Activated naive CD4-positive, alpha-beta T cell treated with anti-CD3 and anti-CD28 coated beads, Interleukin-2, amount 50 U/mL, for 72 hours (primary cell): ENCODE measurements around the gene CD109. TPM values are rescaled to one million over a fixed set of nuclear protein-coding genes. Genes with fewer than 3 reads are reported as not detected.

Source experiments
- ATAC-seq, 2 donors: fragments of 150-1000 bp; cut with Tn5 transposase; 2 replicates each; pipeline ENCODE4 v1.10.0; 2021; ENCODE audit warnings: mild to moderate bottlenecking in 2 of 2, moderate library complexity in 2 of 2
- DNase-seq, 2 donors: peaks; one replicate each; pipeline ENCODE4 v3.0.0; 2021 to 2022; ENCODE audit warnings: low spot score in 2 of 2
- H3K27ac Mint-ChIP-seq, 2 donors: one replicate each; pipeline ENCODE4 v1.8.0; 2022; ENCODE audit warnings: mild to moderate bottlenecking in 2 of 2, mixed read lengths in 2 of 2
- H3K36me3 Mint-ChIP-seq, 2 donors: one replicate each; pipeline ENCODE4 v1.8.0; 2022; ENCODE audit warnings: mixed read lengths in 2 of 2
- H3K9me3 Mint-ChIP-seq, 2 donors: one replicate each; pipeline ENCODE4 v1.8.0; 2022; ENCODE audit warnings: mixed read lengths in 2 of 2
- total RNA-seq, 2 donors: library from RNA; stranded (reverse); gene quantifications; one replicate each; pipeline ENCODE4 v1.2.3, GENCODE V29; 2022

CD109 gene
- total RNA-seq, 2 donors from 2014 or later, result 15.4 to 30.3 TPM

DNA sequence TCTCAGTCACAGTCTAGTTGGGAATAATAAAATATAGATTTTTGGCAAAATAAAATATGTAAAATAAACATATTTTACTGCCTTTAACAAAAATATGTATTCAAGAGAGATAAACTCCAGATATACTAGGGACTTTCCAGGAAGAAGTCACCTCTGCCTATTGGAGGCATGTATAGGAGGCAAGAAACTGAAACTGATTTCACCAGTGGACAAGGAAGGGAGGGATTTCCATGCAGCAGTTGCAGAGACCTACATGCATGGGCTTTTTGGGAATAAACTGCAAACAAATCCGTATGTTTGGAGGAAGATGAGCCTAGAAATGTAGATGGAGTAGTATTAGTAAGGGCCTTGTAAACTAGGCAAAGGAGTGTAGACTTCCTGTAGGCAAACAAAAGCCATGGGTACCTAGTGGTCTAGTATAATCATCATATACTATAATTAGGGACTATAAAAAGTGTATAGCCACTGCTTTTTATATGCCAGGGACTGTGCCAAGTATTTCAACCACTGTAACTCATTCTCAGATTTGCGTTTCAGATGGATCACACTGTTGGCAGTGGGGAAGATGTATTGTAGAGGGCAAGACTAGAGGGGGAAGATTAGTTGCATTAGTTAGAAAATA is 38.9 kb downstream of the CD109 start:
- Mint-ChIP-seq H3K27ac (peak overlapping the region in 1 of 2 donors; percentile 84), H3K9me3 (no peaks in the 10 kb centered on the region), H3K36me3 (peaks cover 11 to 21% of the 10 kb centered on the region in 2 donors)
- DNase-seq (no peak), ATAC-seq (no peak)

GRCh38 chr6:73738367-73739028 is 42.5 kb downstream of the CD109 start:
- ATAC-seq, result no peak
- H3K27ac Mint-ChIP-seq, result no peak overlapping the region

DNA sequence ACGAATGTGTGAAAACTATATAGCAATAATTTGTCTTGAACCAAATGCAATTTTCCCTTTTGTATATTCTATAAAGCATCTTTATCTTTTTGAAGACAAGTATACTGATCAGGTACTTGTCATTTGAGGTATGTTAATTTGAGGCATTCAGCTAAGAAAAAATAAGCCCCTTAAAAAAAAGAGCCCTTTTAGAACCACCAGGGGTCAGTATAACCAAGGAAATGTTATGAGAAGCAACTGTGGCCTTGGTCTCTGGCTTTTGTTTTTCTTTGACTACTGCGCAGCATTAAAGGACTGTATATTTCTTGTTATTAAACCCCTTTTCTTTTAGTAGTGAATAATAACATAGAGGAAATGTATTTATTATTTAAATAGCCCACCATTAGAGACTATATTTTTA is 43.1 kb downstream of the CD109 start:
- Mint-ChIP-seq H3K27ac (no peak overlapping the region), H3K36me3 (peaks cover 0 to 5% of the 10 kb centered on the region in 2 donors), H3K9me3 (no peaks in the 10 kb centered on the region)
- DNase-seq (no peak), ATAC-seq (peak; percentile 34 to 55)

More at GRCh38 chr6:73738367-73739028, 42.5 kb downstream of the CD109 start:
- Mint-ChIP-seq H3K9me3 (no peaks in the 10 kb centered on the region), H3K36me3 (peaks cover 3 to 9% of the 10 kb centered on the region in 2 donors)
- DNase-seq, result no peak

DNA sequence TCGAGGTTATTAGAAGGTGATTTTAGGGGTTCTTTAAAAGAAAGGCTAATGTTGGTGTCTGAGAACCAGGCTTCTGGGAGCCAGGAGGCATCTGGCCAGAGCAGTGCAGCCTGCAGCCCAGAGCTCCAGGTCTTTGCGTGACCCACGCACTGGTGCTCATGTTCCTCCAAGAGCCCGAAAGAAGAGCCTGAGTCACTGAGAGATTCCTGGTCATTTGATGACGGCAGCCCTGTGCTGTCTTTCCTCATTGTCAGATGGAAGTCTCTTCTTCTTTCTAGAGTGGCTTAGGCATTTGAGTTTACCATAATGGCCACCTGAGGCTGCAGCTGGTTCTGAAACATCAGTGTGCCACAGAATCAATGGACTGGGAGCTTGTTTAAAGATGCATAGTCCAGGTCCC is 46.4 kb downstream of the CD109 start:
- H3K9me3 Mint-ChIP-seq, result no peaks in the 10 kb centered on the region
- DNase-seq (no peak), ATAC-seq (no peak)
- H3K36me3 Mint-ChIP-seq, result peaks cover 0 to 5% of the 10 kb centered on the region in 2 donors
- H3K27ac Mint-ChIP-seq, result no peak overlapping the region

GRCh38 chr6:73743081-73743480 is 47.1 kb downstream of the CD109 start:
- no peak for ATAC-seq
- Mint-ChIP-seq H3K36me3 (peaks cover 0 to 5% of the 10 kb centered on the region in 2 donors), H3K9me3 (no peaks in the 10 kb centered on the region), H3K27ac (no peak overlapping the region)
- DNase-seq, result no peak

DNA sequence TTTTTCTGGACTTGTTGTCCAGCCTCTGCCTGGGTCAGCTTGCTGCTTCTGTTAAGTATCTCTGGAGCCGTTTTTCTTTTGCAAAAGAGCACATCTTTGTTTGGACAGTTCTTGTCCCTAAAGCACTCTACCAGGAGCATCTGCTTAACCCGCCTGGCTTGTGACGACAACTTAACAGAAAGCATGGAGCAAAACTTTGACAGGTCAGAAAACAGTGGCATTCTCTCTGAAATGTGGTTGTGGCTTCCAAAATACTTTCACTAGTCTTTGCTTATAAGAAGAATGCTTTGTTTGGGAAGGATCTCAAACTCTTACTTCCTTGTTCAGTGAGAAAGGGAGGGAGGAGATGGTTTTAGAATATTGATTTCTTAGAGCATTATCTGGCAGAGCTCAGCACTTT is 47.6 kb downstream of the CD109 start:
- no peak for DNase-seq
- Mint-ChIP-seq H3K27ac (no peak overlapping the region), H3K36me3 (peaks cover 0 to 5% of the 10 kb centered on the region in 2 donors), H3K9me3 (no peaks in the 10 kb centered on the region)
- ATAC-seq, result no peak

DNA sequence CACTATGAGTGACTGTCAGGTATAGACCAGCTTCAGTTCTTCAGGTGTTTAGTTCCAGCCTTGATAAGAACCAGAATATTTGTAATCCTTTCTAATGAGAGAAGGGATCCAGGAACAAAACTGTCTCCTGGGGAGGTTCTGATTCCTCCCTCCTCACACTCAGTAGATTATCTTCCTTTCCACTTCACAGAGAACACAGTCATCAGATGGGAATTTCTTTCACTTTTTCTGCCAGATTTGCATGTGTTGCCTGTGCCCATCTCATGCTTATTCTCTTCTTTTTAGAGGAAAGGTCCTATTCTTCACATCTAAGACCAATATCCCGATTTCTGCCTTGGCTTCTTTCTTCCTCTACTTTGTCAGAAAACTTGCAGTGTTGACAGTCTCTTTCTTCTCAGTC is 50.8 kb downstream of the CD109 start:
- Mint-ChIP-seq H3K36me3 (peaks cover 0 to 5% of the 10 kb centered on the region in 2 donors), H3K27ac (no peak overlapping the region), H3K9me3 (no peaks in the 10 kb centered on the region)
- ATAC-seq (no peak), DNase-seq (no peak)

DNA sequence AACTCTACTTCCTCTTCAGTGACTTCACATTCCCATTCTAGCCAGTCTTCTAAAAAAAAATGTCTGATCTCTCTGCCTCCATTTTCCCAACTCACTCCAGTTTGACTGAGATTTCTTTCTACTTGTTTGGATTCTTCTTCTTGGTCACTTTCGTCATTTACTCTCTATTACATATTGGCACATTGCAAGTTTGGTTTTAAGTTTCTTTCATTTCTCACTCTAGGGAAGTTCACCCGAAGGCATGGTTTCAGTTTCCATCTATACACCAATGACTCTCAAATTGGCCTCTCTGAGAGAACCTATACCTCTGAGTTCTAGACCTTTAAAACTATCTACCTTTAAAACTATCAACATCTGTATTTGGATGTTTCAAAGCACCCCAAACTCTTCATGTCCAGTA is 51.3 kb downstream of the CD109 start:
- H3K36me3 Mint-ChIP-seq, result peaks cover 0 to 5% of the 10 kb centered on the region in 2 donors
- H3K9me3 Mint-ChIP-seq, result no peaks in the 10 kb centered on the region
- ATAC-seq (peak; percentile 85 to 92), DNase-seq (no peak)
- no peak overlapping the region for H3K27ac Mint-ChIP-seq

DNA sequence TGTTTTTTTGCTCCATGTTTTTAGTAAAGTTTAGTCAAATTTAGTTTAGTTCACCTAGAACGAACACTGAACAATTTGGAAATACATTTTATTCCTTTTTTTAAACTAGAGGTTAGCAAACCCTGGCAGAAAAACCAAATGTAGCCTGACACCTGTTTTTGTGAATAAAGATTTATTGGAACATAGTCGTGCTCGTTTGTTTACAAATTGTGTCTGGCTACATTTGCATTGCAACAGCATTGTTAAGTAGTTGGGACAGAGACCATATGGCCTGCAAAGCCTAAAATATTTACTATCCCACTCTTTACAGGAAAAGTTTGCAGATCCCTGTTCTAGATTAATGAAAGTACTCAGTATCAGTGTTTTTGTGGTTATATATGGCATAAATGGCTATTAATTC is 56.9 kb downstream of the CD109 start:
- ATAC-seq (no peak), DNase-seq (no peak)
- Mint-ChIP-seq H3K9me3 (no peaks in the 10 kb centered on the region), H3K36me3 (no peaks in the 10 kb centered on the region), H3K27ac (no peak overlapping the region)

- Mint-ChIP-seq H3K9me3 (no peaks in the 10 kb centered on the region), H3K27ac (no peak overlapping the region), H3K36me3 (peaks cover 34 to 54% of the 10 kb centered on the region in 2 donors)
- DNase-seq, result no peak
- ATAC-seq, result no peak
Measured at GRCh38 chr6:73766040-73766439, 70.0 kb downstream of the CD109 start.

DNA sequence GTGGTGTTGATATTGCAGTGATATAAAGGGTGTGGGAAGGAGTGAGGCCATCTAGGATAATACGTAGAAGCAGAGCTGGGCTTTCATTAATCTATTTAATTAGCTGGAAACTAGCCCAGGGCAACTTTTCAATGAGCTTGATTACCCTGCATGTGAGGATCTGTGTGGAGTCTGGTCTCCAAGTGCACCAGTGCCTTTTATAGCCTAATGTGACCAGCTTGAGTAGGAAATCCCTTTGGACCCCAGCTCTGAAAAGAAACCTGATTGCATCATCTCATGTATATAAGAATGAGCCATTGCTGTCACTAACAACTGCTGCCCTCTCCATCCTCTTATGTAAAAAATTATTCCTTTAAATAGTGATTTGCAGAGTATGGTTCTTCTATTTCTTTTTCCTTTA is 72.6 kb downstream of the CD109 start:
- Mint-ChIP-seq H3K27ac (peak overlapping the region in 1 of 2 donors; percentile 84), H3K36me3 (peaks cover 30 to 42% of the 10 kb centered on the region in 2 donors), H3K9me3 (no peaks in the 10 kb centered on the region)
- no peak for DNase-seq
- ATAC-seq, result no peak

DNA sequence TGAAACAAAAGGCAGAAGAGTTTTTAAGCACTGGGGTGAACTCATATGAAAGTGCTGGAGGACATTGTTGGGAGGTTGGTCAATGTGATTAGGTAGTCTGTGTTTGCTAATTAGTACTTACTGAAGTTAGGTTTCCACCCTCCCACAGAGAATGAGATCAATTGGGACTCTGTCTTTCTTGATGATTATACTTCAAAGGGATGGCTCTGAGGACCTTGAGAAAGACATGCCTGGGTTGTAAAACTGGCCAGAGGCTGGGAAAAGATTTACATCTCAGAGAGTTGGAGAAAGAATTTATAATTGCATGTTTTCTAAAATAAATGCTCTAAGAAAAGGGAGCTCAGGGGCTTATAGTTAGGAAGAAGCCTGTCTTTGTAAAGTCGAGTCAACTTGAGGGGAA is 74.0 kb downstream of the CD109 start:
- Mint-ChIP-seq H3K27ac (peak overlapping the region in 1 of 2 donors; percentile 40), H3K36me3 (peaks cover 19 to 30% of the 10 kb centered on the region in 2 donors), H3K9me3 (no peaks in the 10 kb centered on the region)
- ATAC-seq (no peak), DNase-seq (no peak)

DNA sequence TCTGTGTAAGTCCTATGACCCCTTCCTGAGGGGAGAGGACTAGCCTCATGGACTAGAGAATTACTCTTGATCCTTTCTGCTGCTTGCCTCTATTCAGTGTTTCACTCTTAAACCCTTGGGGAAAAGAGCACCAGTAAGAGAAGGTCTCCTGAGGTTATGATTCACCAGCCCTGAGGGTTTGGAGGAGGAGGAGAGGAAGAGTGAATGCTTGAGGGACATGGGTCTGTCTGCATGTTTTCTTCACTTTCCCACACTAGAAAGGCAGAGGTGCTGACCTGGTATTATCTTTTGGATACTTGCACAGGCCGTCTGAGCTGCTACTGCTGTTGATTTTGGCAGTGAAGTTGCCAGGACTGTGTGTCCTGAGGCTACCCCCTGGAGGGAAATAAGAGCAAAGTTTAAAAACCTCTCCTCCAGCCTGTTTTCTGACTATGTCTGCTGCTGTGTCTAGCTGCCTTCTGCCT is 78.3 kb downstream of the CD109 start:
- ATAC-seq (no peak), DNase-seq (no peak)
- Mint-ChIP-seq H3K36me3 (peaks cover 8 to 9% of the 10 kb centered on the region in 2 donors), H3K9me3 (no peaks in the 10 kb centered on the region), H3K27ac (no peak overlapping the region)

GRCh38 chr6:73779943-73780342 is 83.9 kb downstream of the CD109 start:
- ATAC-seq (no peak), DNase-seq (no peak)
- no peaks in the 10 kb centered on the region for H3K9me3 Mint-ChIP-seq
- H3K36me3 Mint-ChIP-seq, result peaks cover 0 to 6% of the 10 kb centered on the region in 2 donors
- H3K27ac Mint-ChIP-seq, result no peak overlapping the region

DNA sequence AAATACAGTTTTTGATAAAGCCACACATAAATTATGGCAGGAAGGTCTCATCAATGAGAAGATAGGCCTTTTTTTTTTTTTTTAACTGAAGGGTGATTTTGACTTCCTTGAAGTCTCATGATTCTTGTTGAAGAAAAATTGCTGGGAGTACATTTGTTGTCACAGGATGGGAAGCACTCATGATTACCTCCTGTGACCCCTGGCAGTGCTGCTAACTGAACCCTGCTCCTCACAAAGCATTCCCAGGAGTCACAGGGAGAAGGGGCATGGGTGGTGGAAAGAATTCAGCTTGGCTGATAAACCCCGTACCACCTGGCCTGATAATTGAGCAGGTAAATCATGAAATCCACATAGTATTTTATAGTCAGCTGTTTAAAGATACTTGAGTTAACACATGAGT is 86.9 kb downstream of the CD109 start:
- DNase-seq (no peak), ATAC-seq (no peak)
- Mint-ChIP-seq H3K36me3 (peaks cover 0 to 19% of the 10 kb centered on the region in 2 donors), H3K27ac (no peak overlapping the region), H3K9me3 (no peaks in the 10 kb centered on the region)

DNA sequence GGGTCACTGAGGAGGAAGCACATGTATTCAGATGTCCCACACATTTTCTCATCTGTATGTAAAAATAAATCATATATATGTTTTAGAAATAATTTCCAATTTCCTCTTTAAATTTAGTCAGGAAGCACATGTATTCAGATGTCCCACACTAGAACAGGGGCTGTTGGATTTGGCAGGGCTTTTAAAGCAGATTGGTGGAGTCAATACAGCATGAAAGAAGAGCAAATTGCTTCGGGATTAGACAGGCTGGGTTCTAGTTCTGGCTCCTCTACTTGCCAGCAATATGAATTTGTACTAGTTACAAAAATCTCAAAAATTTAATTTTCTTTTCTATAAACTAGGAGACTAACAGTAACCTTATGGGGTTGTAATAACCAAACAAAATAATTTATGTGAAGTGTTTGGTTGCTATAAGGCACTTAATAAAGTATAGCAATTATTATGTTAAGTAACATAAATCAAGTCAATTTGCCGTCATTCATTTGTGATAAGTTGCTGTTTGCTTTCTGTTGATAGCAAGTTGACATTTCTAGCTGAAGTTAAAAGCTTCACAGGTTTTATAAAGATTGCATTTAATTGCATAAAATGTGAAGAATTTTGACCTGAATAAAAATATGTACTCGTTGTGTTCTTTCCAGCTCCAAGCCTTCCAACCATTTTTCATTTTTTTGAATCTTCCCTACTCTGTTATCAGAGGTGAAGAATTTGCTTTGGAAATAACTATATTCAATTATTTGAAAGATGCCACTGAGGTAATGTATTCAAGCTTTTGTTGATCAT is 88.9 kb downstream of the CD109 start:
- no peak for DNase-seq
- Mint-ChIP-seq H3K27ac (no peak overlapping the region), H3K9me3 (no peaks in the 10 kb centered on the region), H3K36me3 (peaks cover 0 to 26% of the 10 kb centered on the region in 2 donors)
- no peak for ATAC-seq

DNA sequence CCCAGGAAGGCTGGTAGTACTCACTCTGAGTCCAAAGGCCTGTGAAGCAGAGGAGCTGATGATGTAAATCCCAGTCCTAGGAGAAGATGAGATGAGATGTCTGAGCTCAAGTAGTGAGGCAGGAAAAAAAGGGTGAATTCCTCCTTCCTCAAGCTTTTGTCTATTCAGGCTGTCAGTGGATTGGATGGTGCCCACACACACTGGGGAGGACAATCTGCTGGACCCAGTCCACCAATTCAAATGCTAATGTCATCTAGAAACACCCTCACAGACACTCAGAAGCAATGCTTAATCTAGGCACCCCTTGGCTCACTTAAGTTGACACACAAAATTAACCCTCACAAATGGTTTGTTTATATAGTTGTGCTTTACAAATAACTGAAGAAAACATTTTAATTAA is 94.6 kb downstream of the CD109 start:
- peak overlapping the region in 1 of 2 donors; percentile 50 for H3K27ac Mint-ChIP-seq
- ATAC-seq, result no peak
- no peak for DNase-seq
- H3K36me3 Mint-ChIP-seq, result peaks cover 6 to 31% of the 10 kb centered on the region in 2 donors
- H3K9me3 Mint-ChIP-seq, result no peaks in the 10 kb centered on the region
